Jurkat, Clone E6-1 (cell line): ENCODE results near the gene MESP1. TPM values are rescaled to one million over a fixed set of nuclear protein-coding genes. Genes with fewer than 3 reads are reported as not detected.
"Not testable (repeated sequence)": the region's sequence is repeated elsewhere in the genome, so short reads cannot be mapped to it uniquely, and the experiment has no call there.

Source experiments
- DNase-seq: peaks from one replicate; pipeline ENCODE4 v3.0.0-alpha.2; 2011; ENCODE audit warnings: low read depth, low spot score
- H3K4me3 ChIP-seq: 2 replicates; pipeline ENCODE4 v1.5.1; 2011; ENCODE audit warnings: mild to moderate bottlenecking, low read length, control low read depth, moderate library complexity
- polyA plus RNA-seq: library from polyadenylated mRNA; unstranded; fragments of >200 nt; gene quantifications from one replicate; pipeline ENCODE4 v1.2.1, GENCODE V29; 2012; ENCODE audit warnings: missing spikeins; ENCODE audit not compliant: insufficient read length, insufficient read depth

The MESP1 gene
- 17.6 TPM for polyA plus RNA-seq

DNA sequence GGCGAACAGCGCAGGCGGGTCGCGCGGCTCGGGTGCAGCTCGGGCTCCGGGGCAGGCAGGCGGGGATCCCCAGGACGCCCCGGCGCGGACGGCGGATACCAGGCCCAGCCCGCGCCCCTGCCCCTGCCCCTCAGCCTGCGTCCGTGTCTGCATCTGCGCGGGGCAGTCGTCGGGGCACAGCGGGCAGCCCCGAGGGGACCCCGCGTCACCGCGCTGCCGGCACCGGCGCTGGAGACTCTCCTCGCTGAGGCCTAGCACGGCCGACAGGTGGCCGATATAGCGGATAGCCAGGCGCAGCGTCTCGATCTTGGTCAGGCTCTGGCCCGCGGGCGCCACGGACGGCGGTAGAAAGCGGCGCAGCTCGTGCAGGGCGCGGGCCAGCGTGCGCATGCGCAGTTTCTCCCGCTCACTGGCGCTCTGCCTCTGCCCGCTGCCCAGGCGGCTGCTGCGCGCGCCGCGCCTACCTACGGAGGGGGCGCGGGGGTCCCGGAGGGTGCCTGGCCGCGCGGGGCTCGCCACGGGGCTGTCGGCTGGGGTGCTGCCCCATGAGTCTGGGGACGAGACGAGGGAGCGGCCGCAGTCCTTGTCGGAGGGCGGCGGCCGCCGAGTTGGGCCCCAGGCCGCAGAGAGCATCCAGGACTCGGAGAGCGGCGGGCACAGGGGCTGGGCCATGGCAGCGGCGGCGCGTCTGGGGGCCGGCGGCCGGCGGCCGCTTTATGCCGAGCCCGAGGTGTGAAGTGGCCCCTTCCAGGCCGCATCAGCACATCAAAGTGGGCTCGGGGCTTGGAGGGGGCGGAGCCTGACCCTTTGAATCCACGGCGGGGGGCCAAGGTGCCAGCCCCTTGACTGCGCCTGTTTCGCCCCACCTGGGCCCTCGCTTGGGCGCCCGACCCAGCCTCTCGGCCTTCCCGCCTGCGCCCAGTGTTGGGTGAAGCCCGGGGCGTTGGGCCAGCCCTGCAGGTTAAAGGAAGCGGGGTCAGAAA lies at the start of gene MESP1:
MESP1 (minus strand) TSS at position 690 of the 983 bp plus-strand sequence; CDS start at position 672, 18 bp downstream.
- peak; percentile 52 for DNase-seq
- H3K4me3 ChIP-seq: peak within 1 kb of the TSS; percentile 58

- no peak for DNase-seq
- no peak overlapping the region for H3K4me3 ChIP-seq
Observed at GRCh38 chr15:89799918-89800498, 49.0 kb upstream of the MESP1 start.

- H3K4me3 ChIP-seq: no peak overlapping the region
- DNase-seq: no peak
Observed at GRCh38 chr15:89799011-89799911, 48.2 kb upstream of the MESP1 start.

GRCh38 chr15:89797678-89798201 lies 46.7 kb upstream of the MESP1 start:
- DNase-seq: no peak
- no peak overlapping the region for H3K4me3 ChIP-seq

DNA sequence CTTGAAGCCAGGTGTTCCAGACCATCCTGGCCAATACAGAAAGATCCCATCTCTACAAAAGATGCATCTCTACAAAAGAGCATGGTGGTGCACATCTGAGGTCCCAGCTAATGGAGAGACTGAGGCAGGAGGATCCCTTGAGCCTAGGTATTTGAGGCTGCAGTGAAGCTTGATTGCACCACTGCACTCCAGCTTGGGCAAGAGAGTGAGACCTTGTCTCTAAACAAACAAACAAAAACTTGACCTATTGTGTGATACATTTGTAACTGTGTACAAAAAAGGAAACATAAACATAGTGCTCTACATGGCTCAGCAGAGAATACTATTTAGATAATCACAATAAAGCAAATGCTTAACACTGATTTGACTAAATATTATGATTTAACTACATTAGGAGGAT lies 44.9 kb upstream of the MESP1 start:
- DNase-seq: no peak
- H3K4me3 ChIP-seq: no peak overlapping the region

DNA sequence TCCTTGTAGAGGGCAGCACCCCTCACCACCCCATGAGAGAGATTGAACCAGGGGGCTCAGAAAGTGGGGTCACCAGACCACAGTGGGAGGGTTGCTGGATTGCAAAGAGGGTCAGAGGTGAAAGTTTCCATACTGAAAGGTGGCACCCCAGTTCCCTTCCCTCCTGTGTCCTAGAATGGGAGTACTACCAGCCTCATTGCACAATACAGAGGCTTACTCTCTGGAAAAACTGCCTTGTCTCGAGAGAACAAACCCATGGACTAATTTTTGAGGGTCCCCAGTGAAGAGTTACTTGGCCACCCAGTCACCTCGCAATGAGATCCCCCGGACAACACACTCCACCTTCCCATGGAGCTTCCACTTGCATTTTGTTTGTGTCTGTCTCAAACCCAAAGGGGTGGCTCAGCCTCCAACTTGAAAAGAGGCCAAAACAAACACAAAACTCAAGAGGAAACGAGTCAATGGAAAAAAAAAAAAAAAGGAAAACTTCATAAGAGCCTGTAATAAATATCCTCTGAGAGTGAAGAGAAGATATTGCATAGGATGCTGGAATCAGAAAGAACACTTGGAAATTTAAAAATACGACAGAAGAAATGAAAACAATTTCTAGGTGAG lies 43.7 kb upstream of the MESP1 start:
- DNase-seq: no peak
- no peak overlapping the region for H3K4me3 ChIP-seq

DNA sequence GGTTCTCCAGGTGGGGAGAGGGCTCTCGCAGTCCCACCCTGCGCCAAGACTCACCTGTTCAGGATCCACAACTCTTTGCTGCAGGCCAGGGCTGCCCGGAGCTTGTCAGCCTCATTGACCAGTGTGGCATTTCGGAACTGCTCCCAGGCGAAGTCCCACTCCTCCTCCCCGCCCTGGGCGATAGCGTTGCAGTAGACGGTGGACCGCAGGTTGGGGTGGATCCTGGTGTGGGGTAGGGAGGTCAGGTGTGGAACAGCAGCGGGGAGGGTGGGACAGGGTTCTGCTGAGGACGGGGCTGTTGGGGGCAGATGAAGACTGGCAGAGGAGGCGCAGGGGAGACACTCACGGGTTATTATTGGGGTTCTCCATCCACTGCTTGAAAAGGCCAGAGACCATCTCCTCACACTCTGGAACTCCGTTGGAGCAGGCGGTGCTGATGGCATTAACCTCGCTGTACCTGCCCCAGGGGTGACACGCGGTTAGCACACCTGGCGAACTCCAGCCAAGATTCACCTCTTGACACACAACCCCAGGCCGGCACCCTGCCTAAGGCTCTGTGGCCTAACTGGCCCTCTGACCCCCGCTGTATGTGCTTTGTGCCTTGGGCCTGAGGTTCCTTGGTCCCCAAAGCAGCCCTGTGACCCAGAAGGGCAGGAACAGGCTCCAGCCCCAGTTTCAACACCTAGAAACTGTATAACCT lies 41.2 kb upstream of the MESP1 start:
- H3K4me3 ChIP-seq: no peak overlapping the region
- DNase-seq: no peak

DNA sequence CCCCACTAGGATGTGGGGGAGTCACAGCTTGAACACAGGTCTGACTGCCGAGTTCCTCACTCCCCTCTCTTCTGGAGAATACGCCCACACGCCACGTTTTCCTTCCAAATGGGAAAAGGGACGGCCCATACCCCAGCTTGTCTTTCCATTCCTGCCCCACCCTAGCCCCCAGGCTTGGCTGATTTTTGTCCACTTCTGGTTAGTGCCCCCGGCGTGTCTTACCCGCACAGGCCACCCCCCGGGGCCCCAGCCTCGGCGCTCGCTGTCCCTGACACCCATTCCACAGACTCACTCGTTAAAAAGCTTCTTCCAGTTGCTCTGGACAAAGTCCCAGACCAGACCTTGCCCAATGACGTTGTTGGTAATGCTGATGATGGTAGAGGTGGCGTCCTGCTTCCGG lies 39.6 kb upstream of the MESP1 start:
- no peak overlapping the region for H3K4me3 ChIP-seq
- DNase-seq: no peak

GRCh38 chr15:89790206-89790605 lies 39.2 kb upstream of the MESP1 start:
- no peak for DNase-seq
- no peak overlapping the region for H3K4me3 ChIP-seq

- DNase-seq, H3K4me3 ChIP-seq: not testable (repeated sequence)
Observed at GRCh38 chr15:89788585-89788984, 37.5 kb upstream of the MESP1 start.

DNA sequence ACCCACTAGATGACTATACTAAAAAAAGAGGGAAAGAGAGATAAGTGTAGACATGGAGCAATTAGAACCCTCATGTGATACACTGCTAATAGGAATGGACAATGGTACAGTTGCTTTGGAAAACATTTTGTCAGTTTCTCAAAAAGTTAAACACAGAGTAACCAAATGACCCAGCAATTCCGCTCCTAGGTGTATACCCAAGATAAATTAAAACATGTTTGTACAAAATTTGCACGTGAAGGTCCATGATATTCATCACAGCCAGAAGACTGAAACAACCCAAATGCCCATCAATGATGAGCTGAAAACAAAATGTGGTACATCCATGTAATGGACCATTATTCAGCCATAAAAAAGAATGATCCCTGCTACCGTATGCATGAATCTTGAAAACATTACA lies 36.9 kb upstream of the MESP1 start:
- no peak overlapping the region for H3K4me3 ChIP-seq
- DNase-seq: no peak

GRCh38 chr15:89785774-89786140 lies 34.7 kb upstream of the MESP1 start:
- no peak overlapping the region for H3K4me3 ChIP-seq
- no peak for DNase-seq

- no peak overlapping the region for H3K4me3 ChIP-seq
- no peak for DNase-seq
Observed at GRCh38 chr15:89785064-89785773, 34.2 kb upstream of the MESP1 start.

DNA sequence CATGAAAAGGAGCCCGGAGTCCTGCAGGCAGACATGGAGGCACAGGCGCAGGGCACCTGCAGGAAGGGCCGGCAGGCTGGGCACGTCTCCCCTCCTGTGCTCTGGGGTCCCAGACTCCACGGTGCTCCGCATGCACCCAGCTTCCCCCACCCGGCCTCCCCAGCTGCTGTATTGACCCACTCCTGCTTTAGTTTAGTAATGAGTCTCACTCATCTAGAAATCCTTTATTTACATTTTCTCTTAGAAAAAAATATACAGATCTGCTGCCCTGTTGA lies 33.6 kb upstream of the MESP1 start:
- no peak overlapping the region for H3K4me3 ChIP-seq
- DNase-seq: no peak

- DNase-seq: no peak
- no peak overlapping the region for H3K4me3 ChIP-seq
Observed at GRCh38 chr15:89783861-89784685, 33.0 kb upstream of the MESP1 start.

GRCh38 chr15:89783111-89783860 lies 32.2 kb upstream of the MESP1 start:
- no peak overlapping the region for H3K4me3 ChIP-seq
- DNase-seq: no peak

DNA sequence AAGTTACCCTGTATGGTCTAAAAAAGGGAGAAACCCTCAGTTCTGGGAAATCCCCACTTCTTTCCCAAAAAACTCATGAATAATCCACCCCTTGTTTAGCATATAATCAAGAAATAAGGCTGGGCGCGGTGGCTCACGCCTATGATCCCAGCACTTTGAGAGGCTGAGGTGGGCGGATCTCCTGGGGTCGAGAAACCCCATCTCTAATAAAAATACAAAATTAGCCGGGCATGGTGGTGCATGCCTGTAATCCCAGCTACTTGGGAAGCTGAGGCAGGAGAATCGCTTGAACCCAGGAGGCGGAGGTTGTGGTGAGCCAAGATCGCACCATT lies 31.5 kb upstream of the MESP1 start:
- H3K4me3 ChIP-seq, DNase-seq: not testable (repeated sequence)
